Memory B cell (primary cell): Measurements from ENCODE around the gene SPIRE1.

Source experiments
- ATAC-seq: fragments of 150-1000 bp; cut with Tn5 transposase; 2 replicates; pipeline ENCODE4 v1.10.0; 2021; ENCODE audit warnings: low read depth, mild to moderate bottlenecking, moderate library complexity
- DNase-seq, 2 donors: peaks; one replicate each; pipeline ENCODE4 v3.0.0; 2022; ENCODE audit warnings: low spot score in 2 of 2
- H3K27ac Mint-ChIP-seq: one replicate; pipeline ENCODE4 v1.8.0; 2022; ENCODE audit warnings: mild to moderate bottlenecking, moderate library complexity, mixed read lengths
- H3K27me3 Mint-ChIP-seq: one replicate; pipeline ENCODE4 v1.8.0; 2022; ENCODE audit warnings: mixed read lengths
- H3K36me3 Mint-ChIP-seq: one replicate; pipeline ENCODE4 v1.8.0; 2022; ENCODE audit warnings: mild to moderate bottlenecking, mixed read lengths
- H3K4me1 Mint-ChIP-seq: one replicate; pipeline ENCODE4 v1.8.0; 2022; ENCODE audit warnings: mixed read lengths
- H3K4me3 Mint-ChIP-seq: one replicate; pipeline ENCODE4 v1.8.0; 2022; ENCODE audit warnings: mild to moderate bottlenecking, moderate library complexity, mixed read lengths
- H3K9me3 Mint-ChIP-seq: one replicate; pipeline ENCODE4 v1.8.0; 2022; ENCODE audit warnings: mixed read lengths

SPIRE1 gene

GRCh38 chr18:12462242-12462641 lies 195.7 kb downstream of the SPIRE1 start:
- no peaks in the 10 kb centered on the region for H3K4me1 Mint-ChIP-seq
- no peak for ATAC-seq
- H3K27ac Mint-ChIP-seq: no peak overlapping the region
- H3K9me3 Mint-ChIP-seq: no peaks in the 10 kb centered on the region
- H3K27me3 Mint-ChIP-seq: no peaks in the 10 kb centered on the region
- no peak overlapping the region for H3K4me3 Mint-ChIP-seq
- no peaks in the 10 kb centered on the region for H3K36me3 Mint-ChIP-seq
- DNase-seq: no peak

GRCh38 chr18:12461326-12461725 lies 196.6 kb downstream of the SPIRE1 start:
- no peak overlapping the region for H3K4me3 Mint-ChIP-seq
- H3K4me1 Mint-ChIP-seq: no peaks in the 10 kb centered on the region
- H3K9me3 Mint-ChIP-seq: no peaks in the 10 kb centered on the region
- H3K27me3 Mint-ChIP-seq: no peaks in the 10 kb centered on the region
- no peak overlapping the region for H3K27ac Mint-ChIP-seq
- H3K36me3 Mint-ChIP-seq: no peaks in the 10 kb centered on the region
- DNase-seq (no peak), ATAC-seq (no peak)

- no peaks in the 10 kb centered on the region for H3K27me3 Mint-ChIP-seq
- no peak for ATAC-seq
- H3K4me3 Mint-ChIP-seq: no peak overlapping the region
- no peak for DNase-seq
- no peaks in the 10 kb centered on the region for H3K4me1 Mint-ChIP-seq
- no peak overlapping the region for H3K27ac Mint-ChIP-seq
- H3K36me3 Mint-ChIP-seq: no peaks in the 10 kb centered on the region
- no peaks in the 10 kb centered on the region for H3K9me3 Mint-ChIP-seq
Measured at GRCh38 chr18:12460874-12461273, 197.0 kb downstream of the SPIRE1 start.

- ATAC-seq (no peak), DNase-seq (no peak)
- H3K27ac Mint-ChIP-seq: no peak overlapping the region
- no peaks in the 10 kb centered on the region for H3K27me3 Mint-ChIP-seq
- H3K9me3 Mint-ChIP-seq: no peaks in the 10 kb centered on the region
- no peaks in the 10 kb centered on the region for H3K4me1 Mint-ChIP-seq
- no peak overlapping the region for H3K4me3 Mint-ChIP-seq
- no peaks in the 10 kb centered on the region for H3K36me3 Mint-ChIP-seq
Measured at GRCh38 chr18:12458771-12459170, 199.1 kb downstream of the SPIRE1 start.

- Mint-ChIP-seq H3K36me3 (no peaks in the 10 kb centered on the region), H3K4me3 (no peak overlapping the region), H3K27ac (no peak overlapping the region), H3K4me1 (no peaks in the 10 kb centered on the region), H3K27me3 (no peaks in the 10 kb centered on the region), H3K9me3 (no peaks in the 10 kb centered on the region)
- ATAC-seq (no peak), DNase-seq (no peak)
Measured at GRCh38 chr18:12456441-12456840, 201.5 kb downstream of the SPIRE1 start.

- no peaks in the 10 kb centered on the region for H3K27me3 Mint-ChIP-seq
- no peaks in the 10 kb centered on the region for H3K9me3 Mint-ChIP-seq
- H3K27ac Mint-ChIP-seq: no peak overlapping the region
- ATAC-seq (no peak), DNase-seq (no peak)
- no peaks in the 10 kb centered on the region for H3K36me3 Mint-ChIP-seq
- no peaks in the 10 kb centered on the region for H3K4me1 Mint-ChIP-seq
- no peak overlapping the region for H3K4me3 Mint-ChIP-seq
Measured at GRCh38 chr18:12455496-12455895, 202.4 kb downstream of the SPIRE1 start.

- DNase-seq (no peak), ATAC-seq (no peak)
- no peaks in the 10 kb centered on the region for H3K9me3 Mint-ChIP-seq
- H3K27me3 Mint-ChIP-seq: no peaks in the 10 kb centered on the region
- H3K27ac Mint-ChIP-seq: no peak overlapping the region
- no peaks in the 10 kb centered on the region for H3K4me1 Mint-ChIP-seq
- H3K4me3 Mint-ChIP-seq: no peak overlapping the region
- H3K36me3 Mint-ChIP-seq: no peaks in the 10 kb centered on the region
Measured at GRCh38 chr18:12452784-12453183, 205.1 kb downstream of the SPIRE1 start.

- Mint-ChIP-seq H3K27me3 (no peaks in the 10 kb centered on the region), H3K4me1 (no peaks in the 10 kb centered on the region), H3K36me3 (no peaks in the 10 kb centered on the region), H3K27ac (no peak overlapping the region), H3K9me3 (no peaks in the 10 kb centered on the region), H3K4me3 (no peak overlapping the region)
- ATAC-seq (no peak), DNase-seq (no peak)
Measured at GRCh38 chr18:12451428-12451827, 206.5 kb downstream of the SPIRE1 start.

GRCh38 chr18:12449051-12449785 lies 208.7 kb downstream of the SPIRE1 start:
- Mint-ChIP-seq H3K4me1 (no peaks in the 10 kb centered on the region), H3K27me3 (no peaks in the 10 kb centered on the region), H3K4me3 (no peak overlapping the region), H3K9me3 (no peaks in the 10 kb centered on the region), H3K27ac (no peak overlapping the region), H3K36me3 (peaks cover 4% of the 10 kb centered on the region)
- DNase-seq (no peak), ATAC-seq (no peak)

GRCh38 chr18:12445554-12445953 lies 212.4 kb downstream of the SPIRE1 start:
- no peaks in the 10 kb centered on the region for H3K9me3 Mint-ChIP-seq
- H3K27ac Mint-ChIP-seq: no peak overlapping the region
- no peak overlapping the region for H3K4me3 Mint-ChIP-seq
- no peaks in the 10 kb centered on the region for H3K4me1 Mint-ChIP-seq
- no peak for DNase-seq
- ATAC-seq: no peak
- no peaks in the 10 kb centered on the region for H3K27me3 Mint-ChIP-seq
- H3K36me3 Mint-ChIP-seq: peaks cover 4% of the 10 kb centered on the region

GRCh38 chr18:12443551-12443950 lies 214.4 kb downstream of the SPIRE1 start:
- H3K4me1 Mint-ChIP-seq: no peaks in the 10 kb centered on the region
- H3K36me3 Mint-ChIP-seq: peaks cover 6% of the 10 kb centered on the region
- no peaks in the 10 kb centered on the region for H3K9me3 Mint-ChIP-seq
- no peaks in the 10 kb centered on the region for H3K27me3 Mint-ChIP-seq
- no peak overlapping the region for H3K4me3 Mint-ChIP-seq
- no peak overlapping the region for H3K27ac Mint-ChIP-seq
- DNase-seq (no peak), ATAC-seq (no peak)

- no peaks in the 10 kb centered on the region for H3K9me3 Mint-ChIP-seq
- H3K27ac Mint-ChIP-seq: no peak overlapping the region
- H3K4me1 Mint-ChIP-seq: no peaks in the 10 kb centered on the region
- peaks cover 8% of the 10 kb centered on the region for H3K36me3 Mint-ChIP-seq
- no peaks in the 10 kb centered on the region for H3K27me3 Mint-ChIP-seq
- ATAC-seq (no peak), DNase-seq (no peak)
- H3K4me3 Mint-ChIP-seq: no peak overlapping the region
Measured at GRCh38 chr18:12442946-12443345, 215.0 kb downstream of the SPIRE1 start.

- Mint-ChIP-seq H3K27me3 (no peaks in the 10 kb centered on the region), H3K27ac (no peak overlapping the region), H3K36me3 (peaks cover 10% of the 10 kb centered on the region), H3K4me1 (no peaks in the 10 kb centered on the region), H3K9me3 (no peaks in the 10 kb centered on the region), H3K4me3 (no peak overlapping the region)
- DNase-seq (no peak), ATAC-seq (no peak)
Measured at GRCh38 chr18:12441475-12442034, 216.4 kb downstream of the SPIRE1 start.

- H3K27ac Mint-ChIP-seq: no peak overlapping the region
- no peak overlapping the region for H3K4me3 Mint-ChIP-seq
- H3K9me3 Mint-ChIP-seq: no peaks in the 10 kb centered on the region
- peaks cover 11% of the 10 kb centered on the region for H3K36me3 Mint-ChIP-seq
- H3K27me3 Mint-ChIP-seq: no peaks in the 10 kb centered on the region
- no peak for ATAC-seq
- H3K4me1 Mint-ChIP-seq: no peaks in the 10 kb centered on the region
- DNase-seq: no peak
Measured at GRCh38 chr18:12438257-12438656, 219.7 kb downstream of the SPIRE1 start.

- Mint-ChIP-seq H3K27ac (no peak overlapping the region), H3K4me1 (no peaks in the 10 kb centered on the region), H3K27me3 (no peaks in the 10 kb centered on the region), H3K4me3 (no peak overlapping the region), H3K9me3 (peaks cover 1% of the 10 kb centered on the region), H3K36me3 (peaks cover 14% of the 10 kb centered on the region)
- no peak for DNase-seq
- no peak for ATAC-seq
Measured at GRCh38 chr18:12435867-12436266, 222.0 kb downstream of the SPIRE1 start.
